GM21576 (cell line): ENCODE results near the gene SCAPER.
"Not testable (repeated sequence)": the region's sequence is repeated elsewhere in the genome, so short reads cannot be mapped to it uniquely, and the experiment has no call there.

Experiments
- ATAC-seq: cut with Tn5 transposase; IDR thresholded peaks from one replicate; pipeline ENCODE4 v1.9.1; 2021; ENCODE audit warnings: mild to moderate bottlenecking, moderate library complexity; ENCODE audit not compliant: unreplicated experiment

SCAPER gene

GRCh38 chr15:76432604-76433003, 472.5 kb downstream of the SCAPER start:
- no peak for ATAC-seq

GRCh38 chr15:76431971-76432370, 473.2 kb downstream of the SCAPER start:
- no peak for ATAC-seq

DNA sequence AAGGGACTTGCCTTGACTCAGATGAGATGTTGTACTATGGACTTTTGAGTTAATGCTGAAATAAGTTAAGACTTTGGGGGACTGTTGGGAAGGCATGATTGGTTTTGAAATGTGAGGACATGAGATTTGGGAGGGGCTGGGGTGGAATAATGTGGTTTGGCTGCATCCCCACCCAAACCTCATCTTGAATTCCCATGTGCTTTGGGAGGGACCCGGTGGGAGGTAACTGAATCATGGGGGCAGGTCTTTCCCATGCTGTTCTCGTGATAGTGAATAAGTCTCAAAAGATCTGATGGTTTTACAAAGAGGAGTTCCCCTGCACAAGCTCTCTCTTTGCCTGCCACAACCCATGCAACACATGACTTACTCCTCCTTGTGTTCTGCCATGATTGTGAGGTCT, 474.4 kb downstream of the SCAPER start:
- not testable (repeated sequence) for ATAC-seq

GRCh38 chr15:76429661-76430060, 475.5 kb downstream of the SCAPER start:
- no peak for ATAC-seq

- no peak for ATAC-seq
Observed at GRCh38 chr15:76426941-76427340, 478.2 kb downstream of the SCAPER start.

DNA sequence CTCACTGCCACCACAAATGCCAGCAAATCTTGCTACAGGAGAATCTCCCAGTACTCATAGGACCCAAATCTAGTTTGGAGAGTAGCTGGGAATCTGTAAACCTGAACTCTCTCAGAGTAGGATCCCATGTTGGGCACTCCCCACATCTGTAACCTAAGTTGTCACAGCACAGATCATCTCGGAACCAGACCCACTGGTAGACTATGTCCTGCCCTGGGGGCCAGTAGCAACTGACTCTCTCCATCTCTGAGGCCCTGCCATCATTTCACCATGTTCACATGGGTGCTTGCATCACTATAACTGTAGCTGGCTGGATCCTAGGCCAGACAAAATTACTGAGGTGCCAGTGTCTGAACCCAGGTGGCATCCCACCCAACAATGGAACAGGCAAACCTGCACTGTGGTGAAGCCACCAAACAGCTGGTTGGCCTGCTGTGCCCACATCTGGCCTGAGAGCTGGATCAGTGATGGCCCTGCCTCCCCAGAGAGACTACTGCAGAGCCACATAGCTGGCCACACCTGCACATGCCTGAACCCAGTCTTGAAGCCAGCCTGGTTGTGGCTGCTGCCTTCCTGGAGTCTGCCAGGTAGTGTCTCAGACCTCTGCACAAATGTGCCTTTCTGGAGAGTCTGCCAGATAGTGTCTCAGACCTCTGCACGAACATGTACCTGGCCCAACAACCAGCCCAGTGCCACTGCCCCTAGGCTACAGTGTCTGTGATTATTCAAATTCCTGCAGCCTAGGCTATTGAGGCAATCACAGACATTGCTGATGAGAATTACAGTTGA, 486.6 kb downstream of the SCAPER start:
- no peak for ATAC-seq

GRCh38 chr15:76401285-76401684, 503.9 kb downstream of the SCAPER start:
- no peak for ATAC-seq

- no peak for ATAC-seq
Observed at GRCh38 chr15:76398317-76399104, 506.6 kb downstream of the SCAPER start.

DNA sequence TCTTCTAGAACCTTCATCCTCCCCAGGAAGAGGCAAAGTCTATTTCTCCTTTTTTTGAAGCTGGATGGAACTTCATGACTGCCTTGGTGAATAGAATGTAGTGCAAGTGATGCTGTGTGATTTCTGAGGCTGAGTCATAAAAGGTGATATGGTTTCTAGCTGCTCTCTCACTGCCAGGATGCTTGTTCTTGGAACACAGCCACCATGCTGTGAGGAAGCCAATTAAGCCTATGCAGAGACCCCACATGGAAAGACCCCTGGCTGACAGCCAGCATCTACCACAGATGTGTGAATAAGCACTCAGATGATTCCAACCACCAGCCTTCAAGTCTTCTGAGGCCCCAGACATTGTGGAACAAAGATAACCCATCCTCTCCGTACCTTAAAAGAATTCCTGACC, 511.5 kb downstream of the SCAPER start:
- ATAC-seq = no peak

GRCh38 chr15:76391847-76392246, 513.3 kb downstream of the SCAPER start:
- no peak for ATAC-seq

DNA sequence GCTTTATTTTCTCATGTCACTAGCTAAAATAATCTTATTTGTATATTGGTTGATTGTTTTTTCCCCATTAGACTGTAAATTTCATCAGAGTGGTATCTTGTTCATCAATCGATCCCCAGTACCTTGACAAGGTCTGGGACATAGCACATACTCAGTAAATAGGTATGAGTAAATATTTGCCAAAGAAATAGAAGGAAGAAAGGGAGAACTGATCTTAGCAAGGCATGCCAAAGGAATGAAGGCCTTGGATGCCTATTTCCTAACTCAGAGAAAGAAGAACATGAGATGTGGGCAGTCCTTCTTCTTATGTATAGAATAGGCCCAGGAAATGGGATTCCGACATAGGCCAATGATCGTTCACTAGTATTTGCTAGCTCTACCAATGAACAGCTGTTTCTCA, 513.8 kb downstream of the SCAPER start:
- no peak for ATAC-seq

- ATAC-seq = no peak
Observed at GRCh38 chr15:76390571-76390970, 514.6 kb downstream of the SCAPER start.

DNA sequence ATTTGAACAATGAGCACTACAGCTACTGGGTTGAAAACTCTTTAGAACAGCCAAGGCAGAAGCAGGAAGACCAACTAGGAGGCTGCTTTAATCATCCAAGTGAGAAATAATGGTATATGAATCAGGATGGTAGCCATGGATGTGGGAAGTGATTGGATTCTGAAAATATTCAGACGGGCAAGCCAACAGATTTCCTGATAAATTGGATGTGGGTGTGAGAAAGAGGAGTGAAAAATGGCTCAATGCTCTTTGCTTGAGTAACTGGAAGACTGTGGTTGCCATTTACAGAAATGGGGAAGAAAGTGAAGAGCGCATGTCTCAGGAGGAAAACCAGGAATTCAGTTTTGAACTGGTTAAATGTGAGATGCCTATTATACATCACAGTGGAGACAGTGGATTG, 518.2 kb downstream of the SCAPER start:
- ATAC-seq = no peak

- ATAC-seq = no peak
Observed at GRCh38 chr15:76386178-76386577, 519.0 kb downstream of the SCAPER start.

- ATAC-seq = no peak
Observed at GRCh38 chr15:76384409-76384808, 520.7 kb downstream of the SCAPER start.

GRCh38 chr15:76382987-76383728, 522.0 kb downstream of the SCAPER start:
- ATAC-seq = no peak

GRCh38 chr15:76381366-76381765, 523.8 kb downstream of the SCAPER start:
- no peak for ATAC-seq

GRCh38 chr15:76380249-76380648, 524.9 kb downstream of the SCAPER start:
- no peak for ATAC-seq

DNA sequence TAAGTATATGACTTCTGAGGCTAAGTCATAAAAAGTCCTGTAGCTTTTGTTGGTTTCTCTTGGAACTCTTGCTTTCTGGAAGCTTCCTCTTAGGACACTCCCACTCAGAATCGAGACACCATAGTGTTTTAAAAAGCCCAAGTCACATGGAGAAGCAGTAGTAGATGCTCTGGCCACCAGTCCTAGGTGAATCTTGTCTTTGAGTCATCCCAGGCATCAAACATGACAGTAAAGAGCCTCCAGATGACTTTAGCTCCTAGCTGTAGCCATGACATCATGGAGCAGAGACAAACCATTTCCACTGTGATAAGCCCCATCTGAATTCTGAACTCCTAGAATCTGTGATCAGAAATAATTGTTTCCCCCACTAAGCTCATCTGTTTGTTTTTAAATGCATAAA, 526.4 kb downstream of the SCAPER start:
- no peak for ATAC-seq

DNA sequence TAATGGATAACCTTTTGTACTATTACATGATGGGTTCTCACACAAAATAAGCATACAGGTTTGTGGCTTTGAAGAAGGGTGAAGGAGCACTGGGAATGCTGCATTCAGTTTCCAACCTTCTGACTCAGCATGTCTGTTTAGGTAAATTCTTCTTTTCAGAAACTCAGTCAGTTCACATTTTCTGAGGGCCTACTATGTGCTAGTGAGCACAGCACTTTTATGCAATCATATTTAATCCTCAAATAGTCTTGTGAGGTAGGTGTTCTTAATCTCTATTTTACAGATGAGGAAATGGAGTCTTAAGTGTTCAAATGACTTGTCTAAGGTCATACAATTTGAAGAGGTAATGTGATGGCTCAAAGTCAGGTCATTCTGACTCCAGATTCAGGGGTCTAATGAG, 527.4 kb downstream of the SCAPER start:
- ATAC-seq = no peak

GRCh38 chr15:76377217-76377616, 527.9 kb downstream of the SCAPER start:
- ATAC-seq = no peak

- ATAC-seq = no peak
Observed at GRCh38 chr15:76376816-76377215, 528.3 kb downstream of the SCAPER start.
